Activated CD4-positive, alpha-beta T cell treated with anti-CD3 and anti-CD28 coated beads, Interleukin-2, amount 50 U/mL, for 24 hours (primary cell): ENCODE data around the gene NEXMIF.
"Not testable (repeated sequence)": the region's sequence is repeated elsewhere in the genome, so short reads cannot be mapped to it uniquely, and the experiment has no call there.

Source experiments
- DNase-seq, 2 donors: peaks; one replicate each; pipeline ENCODE4 v3.0.0-alpha.2; 2020; ENCODE audit warnings: low read depth in 1 of 2, low spot score in 1 of 2

The NEXMIF gene

DNA sequence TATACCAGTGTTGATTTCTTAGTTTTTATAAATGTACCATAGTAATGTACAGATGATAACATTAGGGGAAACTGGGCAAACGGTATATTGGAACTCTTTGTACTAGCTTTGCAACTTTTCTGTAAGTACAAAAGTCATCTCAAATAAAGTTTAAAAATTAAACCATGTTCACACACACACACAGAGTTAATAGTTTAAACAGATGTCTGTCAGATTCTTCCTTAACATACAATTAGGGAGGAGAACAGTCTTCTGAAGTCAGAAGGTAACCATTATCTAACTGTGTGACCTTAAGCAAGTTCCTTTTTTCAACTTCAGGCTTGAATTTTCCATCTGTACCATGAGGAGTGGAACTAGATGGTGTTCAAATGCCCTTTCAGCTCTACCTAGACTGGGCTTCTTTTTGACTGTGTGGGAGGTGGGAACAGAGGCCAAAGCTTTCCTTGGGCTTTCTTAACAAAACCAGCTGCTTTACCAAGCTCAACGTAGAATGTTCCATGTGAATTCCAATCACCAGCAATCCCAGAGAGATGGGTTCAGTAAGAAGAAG is 127.8 kb downstream of the NEXMIF start:
- DNase-seq = no peak

DNA sequence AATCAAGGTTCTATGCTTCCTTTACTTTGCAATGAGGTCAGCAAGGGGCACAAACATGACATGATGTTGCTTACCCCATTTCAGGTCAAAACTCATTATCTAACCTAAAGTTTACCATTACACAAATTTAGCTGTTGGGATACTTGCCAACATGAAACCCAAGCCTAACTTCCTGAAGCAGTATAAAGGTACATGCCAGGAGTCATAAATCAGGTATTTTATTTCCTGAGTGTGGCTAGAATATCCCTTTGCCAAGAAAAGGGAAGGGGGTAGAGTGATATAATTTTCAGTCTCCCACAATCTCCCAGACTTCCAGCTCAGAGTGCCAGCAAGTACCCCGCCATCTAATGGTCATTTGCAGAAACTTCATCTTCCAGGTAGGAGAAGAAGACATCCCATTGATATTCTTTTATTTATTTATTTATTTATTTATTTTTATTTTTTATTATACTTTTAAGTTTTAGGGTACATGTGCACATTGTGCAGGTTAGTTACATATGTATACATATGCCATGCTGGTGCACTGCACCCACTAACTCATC is 136.6 kb downstream of the NEXMIF start:
- DNase-seq = no peak

DNA sequence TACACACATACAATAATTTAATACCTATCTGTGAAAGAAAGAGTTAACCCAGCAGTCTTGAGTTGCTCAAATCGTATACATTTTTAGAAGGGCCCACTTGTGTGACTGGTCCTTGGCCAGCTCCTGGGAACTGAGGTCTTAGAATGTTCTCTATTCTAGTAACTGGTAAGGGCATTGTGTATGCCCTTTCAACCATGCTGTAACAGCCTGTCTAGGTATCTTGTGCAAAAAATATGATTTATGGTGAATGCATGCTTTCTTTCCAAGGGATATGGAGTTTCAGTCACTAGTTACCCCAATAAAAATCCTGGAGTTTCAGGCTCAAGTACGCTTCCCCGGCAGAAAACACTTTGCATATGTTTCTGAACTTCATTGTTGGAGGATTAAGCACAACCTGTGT is 140.6 kb downstream of the NEXMIF start:
- no peak for DNase-seq

DNA sequence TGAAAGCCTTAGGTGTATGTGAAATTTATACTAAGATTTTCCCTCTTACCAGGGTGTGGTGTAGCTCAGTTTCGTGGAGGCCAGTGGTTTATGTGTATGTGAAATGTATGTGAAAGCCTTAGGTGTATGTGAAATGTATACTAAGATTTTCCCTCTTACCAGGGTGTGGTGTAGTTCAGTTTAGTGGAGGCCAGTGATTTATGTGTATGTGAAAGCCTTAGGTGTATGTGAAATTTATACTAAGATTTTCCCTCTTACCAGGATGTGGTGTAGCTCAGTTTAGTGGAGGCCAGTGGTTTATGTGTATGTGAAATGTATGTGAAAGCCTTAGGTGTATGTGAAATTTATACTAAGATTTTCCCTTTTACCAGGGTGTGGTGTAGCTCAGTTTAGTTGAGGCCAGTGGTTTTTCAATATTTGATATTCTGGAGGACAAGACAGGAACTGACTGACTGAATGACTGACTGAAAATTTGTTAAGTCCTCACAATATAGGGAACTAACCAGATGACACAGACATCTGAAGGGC is 143.7 kb downstream of the NEXMIF start:
- DNase-seq = no peak

DNA sequence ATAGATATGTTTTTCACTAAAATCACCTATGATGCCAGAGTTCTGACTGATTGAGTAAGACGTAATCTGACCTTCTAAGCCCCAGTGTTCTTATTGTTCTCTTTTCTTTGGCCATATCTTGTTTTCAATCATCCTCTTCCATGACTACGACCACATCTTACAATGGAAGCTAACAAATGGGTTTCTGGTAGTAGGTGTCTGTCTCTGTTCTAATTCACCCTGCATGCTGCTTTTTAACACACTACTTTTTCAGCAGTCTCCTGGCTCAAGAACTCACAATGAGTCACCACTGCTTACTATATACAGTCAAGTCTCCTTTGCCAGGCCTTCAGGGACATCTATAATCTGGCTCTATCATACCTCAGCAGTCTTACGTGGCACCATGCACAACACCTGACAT is 146.1 kb downstream of the NEXMIF start:
- DNase-seq = no peak

DNA sequence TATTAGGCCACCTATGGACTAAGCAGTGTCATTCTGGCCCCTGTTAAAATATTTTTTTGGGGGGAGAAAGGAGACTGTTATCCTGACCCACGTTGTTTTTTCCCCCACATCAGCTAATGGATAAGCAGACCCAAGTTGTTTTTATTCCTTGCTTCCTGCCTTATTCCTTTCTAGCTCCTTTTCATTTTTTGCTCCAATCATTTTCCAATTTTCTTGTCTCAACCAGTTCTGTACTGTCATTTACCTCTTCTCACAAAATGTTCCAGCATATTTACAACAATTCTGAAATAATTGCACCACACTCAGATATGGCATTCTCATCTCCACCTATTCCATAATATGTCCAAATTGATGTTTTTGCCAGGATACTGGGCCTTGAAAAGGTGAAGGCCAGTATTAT is 150.3 kb downstream of the NEXMIF start:
- no peak for DNase-seq

DNA sequence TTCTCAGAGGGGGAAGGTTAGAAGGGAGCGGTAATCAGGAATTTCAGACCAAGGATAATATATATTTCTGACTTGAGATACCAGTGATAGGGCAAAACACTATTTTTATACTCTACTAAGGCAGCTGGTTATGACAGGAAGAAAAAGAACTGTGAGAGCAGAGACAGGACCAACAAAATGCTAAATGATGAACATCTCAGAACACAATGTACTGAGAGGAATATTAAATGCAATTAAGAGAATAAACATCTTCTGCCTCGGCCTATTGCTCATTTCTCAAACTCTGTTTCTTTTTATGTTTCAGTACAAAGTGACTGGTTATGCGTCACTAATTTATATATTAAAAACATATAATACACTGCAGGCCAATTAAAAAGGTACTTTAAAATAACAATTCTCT is 188.8 kb downstream of the NEXMIF start:
- no peak for DNase-seq

DNA sequence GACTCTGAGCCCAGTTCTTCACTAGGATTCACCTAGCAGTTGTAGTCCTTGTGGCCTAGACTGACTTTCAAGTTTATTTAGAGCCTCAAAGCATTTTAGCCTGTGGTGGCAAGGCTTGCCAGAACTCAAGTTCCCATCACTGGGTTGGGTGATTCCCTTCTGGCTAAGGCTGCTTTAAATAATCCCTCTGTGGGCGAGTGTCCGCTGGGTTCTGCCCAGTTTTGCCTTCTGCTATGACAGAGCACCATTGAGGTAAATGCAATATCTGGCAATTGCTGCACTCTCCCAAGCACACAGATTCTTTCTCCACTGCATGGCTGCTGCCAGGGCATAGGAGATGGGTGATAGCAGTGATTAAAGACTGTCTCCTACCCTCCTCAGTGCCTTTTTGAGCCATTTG is 220.0 kb downstream of the NEXMIF start:
- no peak for DNase-seq

DNA sequence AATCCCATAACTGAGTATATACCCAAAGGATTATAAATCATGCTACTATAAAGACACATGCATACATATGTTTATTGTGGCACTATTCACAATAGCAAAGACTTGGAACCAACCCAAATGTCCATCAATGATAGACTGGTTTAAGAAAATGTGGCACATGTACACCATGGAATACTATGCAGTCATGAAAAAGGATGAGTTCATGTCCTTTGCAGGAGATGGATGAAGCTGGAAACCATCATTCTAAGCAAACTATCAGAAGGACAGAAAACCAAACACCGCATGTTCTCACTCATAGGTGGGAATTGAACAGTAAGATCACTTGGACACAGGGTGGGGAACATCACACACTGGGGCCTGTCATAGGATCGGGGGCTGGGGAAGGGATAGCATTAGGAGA is 223.9 kb downstream of the NEXMIF start:
- not testable (repeated sequence) for DNase-seq

DNA sequence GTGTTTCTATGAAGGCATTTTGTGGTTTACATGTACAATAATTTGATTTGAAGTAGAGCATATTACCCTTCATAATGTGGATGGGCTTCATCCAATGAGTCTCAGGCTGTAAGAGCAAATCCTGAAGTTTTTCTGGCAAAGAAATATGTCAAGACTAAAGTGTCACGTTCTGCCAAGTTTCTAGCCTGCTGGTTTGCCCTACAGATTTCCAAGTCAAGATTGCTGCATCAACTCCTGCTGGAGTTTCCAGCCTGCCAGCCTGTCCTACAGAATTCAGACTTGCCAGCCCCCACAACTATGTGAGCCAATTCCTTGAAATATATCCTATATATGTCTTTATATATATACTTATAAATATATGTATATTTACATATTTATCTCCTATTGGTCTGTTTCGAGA is 240.8 kb downstream of the NEXMIF start:
- no peak for DNase-seq
